Hepatocyte (in vitro differentiated cells): ENCODE data around the gene PRPS2.

ENCODE experiments used
- EZH2phosphoT487 ChIP-seq: fragments of 200-600 bp; sonication (generic); IDR thresholded peaks from one replicate; pipeline ENCODE4 v1.6.1; 2018; ENCODE audit warnings: antibody characterized with exemption, mild to moderate bottlenecking, low read depth, moderate library complexity; ENCODE audit not compliant: unreplicated experiment, severe bottlenecking
- TF ChIP-seq, protein P1 (sequence below): fragments of 200-600 bp; sonication (generic); IDR thresholded peaks from 2 replicates; pipeline ENCODE4 v1.5.1; 2016; ENCODE audit warnings: antibody characterized with exemption, mild to moderate bottlenecking; ENCODE audit not compliant: poor library complexity

DNA sequence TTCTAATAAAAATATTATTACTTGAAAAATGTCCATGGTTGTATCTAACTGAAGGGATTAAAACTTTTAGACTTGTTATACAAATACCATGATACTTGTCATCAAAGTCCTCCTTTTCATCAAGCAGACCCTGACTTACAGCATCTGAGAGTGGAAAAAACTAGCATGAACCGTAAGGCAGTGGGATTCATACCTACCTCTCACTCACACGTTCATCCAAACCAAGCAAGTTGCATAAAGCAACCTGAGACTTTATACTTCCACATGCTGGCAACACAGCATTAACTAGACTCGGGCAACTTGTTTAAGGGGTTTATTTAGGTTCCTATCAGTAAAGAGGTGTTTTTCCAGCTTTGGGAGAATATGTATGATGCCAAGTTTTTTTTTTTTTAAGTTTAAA, 53.1 kb downstream of the PRPS2 start:
- TF ChIP-seq, protein P1, sequence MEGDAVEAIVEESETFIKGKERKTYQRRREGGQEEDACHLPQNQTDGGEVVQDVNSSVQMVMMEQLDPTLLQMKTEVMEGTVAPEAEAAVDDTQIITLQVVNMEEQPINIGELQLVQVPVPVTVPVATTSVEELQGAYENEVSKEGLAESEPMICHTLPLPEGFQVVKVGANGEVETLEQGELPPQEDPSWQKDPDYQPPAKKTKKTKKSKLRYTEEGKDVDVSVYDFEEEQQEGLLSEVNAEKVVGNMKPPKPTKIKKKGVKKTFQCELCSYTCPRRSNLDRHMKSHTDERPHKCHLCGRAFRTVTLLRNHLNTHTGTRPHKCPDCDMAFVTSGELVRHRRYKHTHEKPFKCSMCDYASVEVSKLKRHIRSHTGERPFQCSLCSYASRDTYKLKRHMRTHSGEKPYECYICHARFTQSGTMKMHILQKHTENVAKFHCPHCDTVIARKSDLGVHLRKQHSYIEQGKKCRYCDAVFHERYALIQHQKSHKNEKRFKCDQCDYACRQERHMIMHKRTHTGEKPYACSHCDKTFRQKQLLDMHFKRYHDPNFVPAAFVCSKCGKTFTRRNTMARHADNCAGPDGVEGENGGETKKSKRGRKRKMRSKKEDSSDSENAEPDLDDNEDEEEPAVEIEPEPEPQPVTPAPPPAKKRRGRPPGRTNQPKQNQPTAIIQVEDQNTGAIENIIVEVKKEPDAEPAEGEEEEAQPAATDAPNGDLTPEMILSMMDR = no peak
- no peak for TF ChIP-seq EZH2phosphoT487
